GM18505 (cell line): ENCODE results near the gene RABGAP1L.
"Not testable (repeated sequence)": the region's sequence is repeated elsewhere in the genome, so short reads cannot be mapped to it uniquely, and the experiment has no call there.

Source experiments
- ATAC-seq: cut with Tn5 transposase; IDR thresholded peaks from one replicate; pipeline ENCODE4 v1.9.1; 2021; ENCODE audit not compliant: unreplicated experiment
- POLR2A ChIP-seq: IDR thresholded peaks from 4 replicates; pipeline ENCODE4 v1.6.1; 2011; ENCODE audit warnings: borderline replicate concordance; ENCODE audit not compliant: insufficient read depth, insufficient read length; ENCODE audit errors: extremely low read depth

RABGAP1L gene

GRCh38 chr1:174136714-174137113 is 22.6 kb upstream of the RABGAP1L start:
- TF ChIP-seq POLR2A: no peak
- ATAC-seq: no peak

DNA sequence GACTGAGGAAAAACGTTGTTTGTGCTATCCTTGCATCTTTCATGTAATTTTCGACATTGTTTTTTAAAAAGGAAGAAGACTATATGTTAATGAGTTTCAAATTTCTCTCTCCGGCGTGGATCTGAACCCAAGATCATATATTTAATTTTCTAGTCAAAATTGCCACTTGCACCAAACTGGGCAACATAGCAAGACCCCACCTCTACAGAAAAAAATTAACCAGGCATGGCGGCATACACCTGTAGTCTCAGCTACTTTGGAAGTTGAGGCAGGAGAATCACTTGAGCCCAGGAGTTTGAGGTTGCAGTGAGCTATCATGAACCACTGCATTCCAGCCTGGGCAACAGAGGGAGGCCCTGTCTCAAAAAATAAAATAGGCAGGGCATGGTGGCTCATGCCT is 16.5 kb upstream of the RABGAP1L start:
- no peak for ATAC-seq
- TF ChIP-seq POLR2A: no peak

DNA sequence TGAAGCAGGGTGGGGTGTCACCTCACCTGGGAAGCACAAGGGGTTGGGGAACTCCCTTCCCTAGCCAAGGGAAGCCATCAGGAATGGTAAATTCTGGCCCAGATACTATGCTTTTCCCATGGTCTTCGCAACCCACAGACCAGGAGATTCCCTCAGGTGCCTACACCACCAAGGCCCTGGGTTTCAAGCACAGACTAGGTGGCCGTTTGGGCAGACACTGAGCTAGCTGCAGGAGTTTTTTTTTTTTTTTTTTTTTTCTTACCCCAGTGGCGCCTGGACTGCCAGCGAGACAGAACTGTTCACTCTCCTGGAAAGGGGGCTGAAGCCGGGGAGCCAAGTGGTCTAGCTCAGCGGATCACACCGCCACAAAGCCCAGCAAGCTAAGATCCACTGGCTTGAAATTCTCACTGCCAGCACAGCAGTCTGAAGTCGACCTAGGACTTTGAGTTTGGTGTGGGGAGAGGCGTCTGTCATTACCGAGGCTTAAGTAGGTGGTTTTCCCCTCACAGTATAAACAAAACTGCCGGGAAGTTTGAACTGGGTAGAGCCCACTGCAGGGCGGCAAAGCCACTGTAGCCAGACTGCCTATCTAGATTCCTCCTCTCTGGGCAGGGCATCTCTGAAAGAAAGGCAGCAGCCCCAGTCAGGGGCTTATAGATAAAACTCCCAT is 15.5 kb upstream of the RABGAP1L start:
- not testable (repeated sequence) for ATAC-seq

GRCh38 chr1:174144397-174144783 is 14.9 kb upstream of the RABGAP1L start:
- not testable (repeated sequence) for ATAC-seq

DNA sequence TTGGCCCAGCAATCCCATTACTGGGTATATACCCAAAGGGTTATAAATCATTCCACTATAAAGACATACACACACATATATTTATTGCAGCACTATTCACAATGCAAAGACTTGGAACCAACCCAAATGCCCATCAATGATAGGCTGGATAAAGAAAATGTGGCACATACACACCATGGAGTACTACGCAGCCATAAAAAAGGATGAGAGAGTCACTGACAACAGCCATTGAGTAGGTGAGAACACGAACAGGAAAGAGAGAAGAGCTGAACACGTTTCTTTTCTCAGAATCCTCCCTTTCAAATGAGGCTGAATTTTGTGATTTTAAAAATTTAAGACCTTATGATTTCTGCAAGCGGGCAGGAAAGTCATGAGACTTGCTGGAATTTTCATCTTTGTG is 10.1 kb upstream of the RABGAP1L start:
- no peak for ATAC-seq
- no peak for TF ChIP-seq POLR2A

DNA sequence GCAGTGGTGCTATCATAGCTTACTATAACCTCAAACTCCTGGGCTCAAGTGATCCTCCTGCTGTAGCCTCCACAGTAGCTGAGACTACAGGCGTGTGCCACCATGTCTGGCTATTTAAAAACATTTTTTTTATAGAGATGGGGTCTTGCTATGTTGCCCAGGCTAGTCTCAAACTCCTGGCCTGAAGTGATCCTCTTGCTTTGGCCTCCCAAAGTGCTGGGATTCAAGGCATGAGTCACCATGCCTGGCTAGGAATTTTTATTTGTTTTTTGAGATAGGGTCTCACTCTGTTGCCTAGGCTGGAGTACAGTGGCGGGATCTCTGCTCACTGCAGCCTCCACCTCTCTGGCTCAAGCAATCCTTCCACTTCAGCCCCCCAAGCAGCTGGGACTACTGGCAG is 8.8 kb upstream of the RABGAP1L start:
- no peak for TF ChIP-seq POLR2A
- no peak for ATAC-seq

- TF ChIP-seq POLR2A: no peak
- no peak for ATAC-seq
Measured at GRCh38 chr1:174152427-174152826, 6.9 kb upstream of the RABGAP1L start.

GRCh38 chr1:174153085-174153824 is 6.1 kb upstream of the RABGAP1L start:
- no peak for TF ChIP-seq POLR2A
- no peak for ATAC-seq

GRCh38 chr1:174153825-174154107 is 5.6 kb upstream of the RABGAP1L start:
- no peak for TF ChIP-seq POLR2A
- no peak for ATAC-seq

DNA sequence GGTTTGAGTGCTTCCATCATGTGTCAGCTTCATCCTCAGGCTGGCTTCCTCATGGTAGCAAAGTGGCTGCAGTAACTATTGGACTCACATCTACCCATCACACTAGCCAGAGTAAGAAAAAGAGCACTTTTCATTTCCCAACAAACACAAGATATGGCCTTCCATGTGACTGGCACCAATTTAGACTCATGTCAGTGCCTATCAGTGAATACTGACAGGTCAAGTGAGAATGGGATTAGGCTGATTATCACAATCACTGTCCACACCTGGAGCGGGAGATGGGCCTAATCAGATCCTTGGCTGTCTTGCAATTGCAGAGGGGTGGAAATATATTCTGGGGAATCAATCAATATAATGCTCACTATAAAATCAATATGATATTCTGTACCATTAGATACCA is 2.9 kb upstream of the RABGAP1L start:
- TF ChIP-seq POLR2A: no peak
- no peak for ATAC-seq

- TF ChIP-seq POLR2A: peak; percentile 29
- ATAC-seq: peak; percentile 37
Measured at GRCh38 chr1:174157157-174157806, 2.0 kb upstream of the RABGAP1L start.

DNA sequence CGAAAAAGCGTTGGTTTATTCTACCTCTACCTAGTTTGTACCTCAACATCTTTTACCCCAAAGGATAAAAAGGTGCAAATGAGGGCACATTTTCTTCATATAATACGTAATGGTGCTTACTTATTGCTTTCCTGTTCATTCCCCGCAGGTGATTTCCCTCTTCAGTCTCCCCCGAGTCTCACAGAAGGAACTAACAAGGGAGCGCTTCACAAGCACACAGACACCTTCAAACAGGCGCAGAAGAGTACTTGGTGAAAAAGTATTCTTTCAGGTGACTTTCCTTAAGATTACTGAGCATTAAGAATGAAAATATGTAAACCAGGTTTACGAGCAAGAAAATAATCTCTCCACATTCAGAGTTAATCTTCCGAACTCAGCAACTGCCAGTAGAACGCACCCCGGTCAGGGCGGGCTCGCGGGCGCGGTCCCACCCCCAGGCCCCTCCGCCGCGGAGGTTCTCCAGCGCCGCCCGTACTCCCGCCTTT is 511 bp upstream of the RABGAP1L start:
- peak; percentile 5 for ATAC-seq
- TF ChIP-seq POLR2A: no peak

DNA sequence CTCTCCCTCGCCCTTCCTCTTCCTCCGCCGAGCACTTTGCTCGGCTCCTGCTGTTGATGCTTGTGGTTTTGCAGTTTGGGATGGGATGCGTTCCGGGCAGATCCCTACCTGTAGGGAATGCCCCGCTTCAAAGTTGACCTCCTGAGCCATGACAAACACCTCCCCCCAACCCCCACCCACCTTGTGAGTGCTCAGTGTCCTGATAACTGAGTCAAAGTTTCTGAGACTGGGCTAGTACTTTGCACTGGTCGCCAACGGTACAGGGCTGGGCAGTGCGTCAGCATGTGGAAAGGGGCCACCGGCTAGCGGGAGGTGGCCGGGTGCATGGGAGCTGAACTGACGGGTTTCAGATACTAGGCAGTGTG is 771 bp downstream of the RABGAP1L start:
- TF ChIP-seq POLR2A: peak; percentile 8
- ATAC-seq: peak; percentile 9

- no peak for ATAC-seq
- no peak for TF ChIP-seq POLR2A
Measured at GRCh38 chr1:174160603-174161002, 1.3 kb downstream of the RABGAP1L start.
